Measurements from ENCODE around the gene NCCRP1.
A peak's percentile ranks its signal among the peaks of the same experiment; 100 is the strongest.

Gene NCCRP1

DNA sequence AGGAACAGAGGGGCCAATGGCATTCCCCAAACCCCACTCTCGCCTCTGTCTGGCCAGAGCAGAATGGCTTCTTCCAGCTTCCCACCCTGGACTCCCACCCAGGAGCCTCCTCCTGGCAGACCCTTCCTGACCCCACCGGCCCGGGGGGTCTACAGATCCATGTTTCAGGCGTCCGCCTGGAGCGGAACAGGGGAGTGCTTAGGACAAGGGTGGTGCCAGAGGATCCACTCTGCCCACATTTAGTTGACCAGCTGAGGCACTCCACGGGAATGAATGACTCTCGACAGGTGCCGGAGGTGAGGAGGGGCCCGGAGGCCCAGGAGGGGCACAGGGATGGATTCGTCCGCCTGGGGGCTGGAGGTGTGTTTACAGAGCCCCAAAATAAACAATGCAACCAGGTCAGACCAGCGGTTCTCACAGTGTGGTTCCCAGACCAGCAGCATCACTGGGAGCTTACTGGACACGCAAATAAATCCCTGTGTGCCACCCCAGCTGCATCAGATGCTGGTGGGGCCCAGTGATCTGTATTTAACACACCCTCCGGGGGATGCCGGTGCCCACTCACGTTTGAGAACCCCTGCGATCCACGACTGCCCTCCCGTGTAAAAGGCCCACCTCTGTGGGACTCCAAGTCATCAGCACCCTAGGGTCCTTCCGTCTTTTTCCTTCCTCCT lies 15.1 kb upstream of the NCCRP1 start:
- DNase-seq: no peak

DNA sequence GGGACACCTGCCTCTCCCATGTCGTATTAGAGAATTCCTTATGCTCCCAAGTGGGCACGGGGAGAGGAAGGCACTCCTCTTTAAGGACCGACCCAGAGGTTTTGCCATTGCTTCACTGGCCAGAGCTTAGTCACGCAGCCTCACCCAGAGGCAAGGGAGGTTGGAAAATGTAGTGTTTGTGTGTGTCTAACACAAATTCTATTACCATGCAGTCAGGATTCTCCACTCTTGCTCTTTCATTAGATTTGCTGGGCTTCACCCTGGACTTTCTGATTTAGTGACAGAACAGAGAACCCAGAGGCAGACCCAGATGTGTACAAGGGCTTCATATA lies 14.6 kb upstream of the NCCRP1 start:
- DNase-seq: no peak

DNA sequence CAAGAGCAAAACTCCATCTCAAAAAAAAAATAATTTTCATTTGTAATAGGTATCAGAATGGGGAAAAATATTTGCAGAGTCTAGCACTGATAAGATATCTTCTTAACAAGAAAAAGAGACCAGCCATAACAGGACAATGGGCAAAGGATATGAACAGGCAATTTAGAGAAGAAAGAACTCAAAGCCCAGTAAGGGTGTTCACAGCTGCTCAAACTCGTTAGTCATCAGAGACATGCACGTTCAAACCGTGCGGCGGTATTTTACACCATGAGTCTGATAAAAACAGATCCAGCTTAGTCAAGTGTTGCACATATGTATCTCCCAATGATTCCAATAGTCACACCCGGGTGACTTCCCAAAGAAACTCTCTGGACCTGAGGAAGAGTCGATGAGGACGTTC lies 13.7 kb upstream of the NCCRP1 start:
- DNase-seq: no peak

GRCh38 chr19:39186391-39186790 lies 10.4 kb upstream of the NCCRP1 start:
- DNase-seq: no peak

- DNase-seq: no peak
Measured at GRCh38 chr19:39187552-39187943, 9.2 kb upstream of the NCCRP1 start.

- no peak for DNase-seq
Measured at GRCh38 chr19:39188960-39189359, 7.8 kb upstream of the NCCRP1 start.

- no peak for DNase-seq
Measured at GRCh38 chr19:39190768-39191167, 6.0 kb upstream of the NCCRP1 start.

DNA sequence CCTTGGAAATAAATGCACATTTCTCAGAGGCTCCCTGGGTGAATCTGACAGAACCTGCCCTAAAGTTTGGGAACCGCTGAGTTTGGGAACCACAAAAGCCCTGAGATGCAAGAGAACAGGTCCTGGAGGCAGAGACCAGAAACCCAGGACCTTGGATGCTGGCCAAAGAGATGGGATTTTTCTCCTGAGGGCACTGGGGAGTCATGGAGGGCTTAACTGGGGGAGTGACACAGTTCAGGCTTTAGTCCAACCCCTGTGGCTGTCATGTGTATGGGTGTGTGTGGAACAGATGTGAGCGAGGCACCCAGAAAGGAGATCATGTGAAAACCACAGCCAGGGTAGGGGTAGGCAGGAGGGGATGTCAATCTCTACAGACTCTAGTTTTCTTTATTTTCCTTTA lies 3.9 kb upstream of the NCCRP1 start:
- DNase-seq: no peak

GRCh38 chr19:39193803-39194202 lies 3.0 kb upstream of the NCCRP1 start:
- DNase-seq: no peak

GRCh38 chr19:39194832-39195542 lies 1.8 kb upstream of the NCCRP1 start:
- DNase-seq: no peak

GRCh38 chr19:39195755-39196154 lies 1.0 kb upstream of the NCCRP1 start:
- no peak for DNase-seq

- no peak for DNase-seq
Measured at GRCh38 chr19:39196320-39196719, 444 bp upstream of the NCCRP1 start.

GRCh38 chr19:39197808-39198207 lies 1.0 kb downstream of the NCCRP1 start:
- no peak for DNase-seq

- no peak for DNase-seq
Measured at GRCh38 chr19:39199025-39199424, 2.3 kb downstream of the NCCRP1 start.

DNA sequence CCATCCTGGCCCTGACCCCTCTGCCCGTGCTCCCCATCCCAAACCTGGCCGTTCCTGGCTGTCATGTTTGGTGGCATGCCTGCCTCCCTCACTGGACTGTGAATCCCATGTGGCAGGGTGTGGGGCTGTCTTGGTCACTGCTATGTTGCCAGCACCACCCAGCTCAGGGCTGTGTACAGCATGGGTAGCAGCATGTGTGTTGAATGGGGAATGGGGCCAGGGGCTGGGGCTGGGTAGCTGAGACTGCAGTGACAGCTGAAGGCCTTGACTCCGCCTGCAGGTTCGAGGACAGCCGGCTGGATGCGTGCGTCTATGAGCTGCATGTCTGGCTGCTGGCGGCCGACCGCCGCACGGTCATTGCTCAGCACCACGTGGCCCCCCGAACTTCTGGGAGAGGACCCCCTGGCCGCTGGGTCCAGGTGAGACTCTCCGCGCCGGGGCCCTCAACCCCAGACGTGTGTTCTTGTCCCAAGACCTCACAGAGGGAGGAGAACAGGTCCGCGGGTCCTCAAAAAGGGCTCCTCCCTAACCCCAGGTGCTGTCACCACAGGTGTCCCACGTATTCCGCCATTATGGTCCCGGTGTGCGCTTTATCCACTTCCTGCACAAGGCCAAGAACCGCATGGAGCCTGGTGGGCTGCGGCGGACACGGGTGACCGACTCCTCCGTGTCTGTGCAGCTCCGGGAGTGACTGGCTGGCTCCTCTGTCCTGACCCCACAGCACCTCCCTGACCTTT lies 3.5 kb downstream of the NCCRP1 start:
- no peak for DNase-seq

DNA sequence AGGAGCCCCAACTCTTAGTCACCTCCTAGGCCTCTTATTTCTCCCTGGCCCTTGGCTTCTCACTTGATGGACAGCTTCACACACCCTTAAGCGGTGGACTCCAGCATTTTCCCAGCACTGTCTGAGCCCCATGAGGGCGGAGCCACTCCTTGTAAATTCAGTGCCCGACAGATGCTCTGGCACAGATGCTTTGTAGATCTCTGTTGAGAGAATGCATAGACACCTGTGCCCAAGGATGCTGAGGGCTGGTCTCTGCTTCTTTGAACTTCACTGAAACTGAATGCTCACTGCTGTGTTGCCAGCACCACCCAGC lies 4.0 kb downstream of the NCCRP1 start:
- DNase-seq: no peak

DNA sequence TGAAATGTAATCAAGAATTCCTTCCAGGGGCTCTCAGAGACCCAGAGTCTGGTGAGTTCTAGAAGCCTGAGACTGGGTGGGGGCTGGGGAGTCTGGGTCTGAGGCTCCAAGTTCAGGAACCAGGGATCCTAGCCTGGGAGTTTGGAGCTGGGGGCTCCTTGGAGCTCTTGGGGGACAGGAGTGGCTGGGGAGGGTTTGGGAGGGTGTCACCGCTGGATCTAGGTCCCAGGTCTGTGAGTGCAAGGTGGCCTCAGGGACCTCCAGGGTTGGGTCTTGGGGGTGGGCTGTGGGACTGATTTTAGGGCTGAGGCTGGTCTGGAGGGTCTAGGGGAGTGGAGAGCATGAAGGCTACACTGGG lies 6.2 kb downstream of the NCCRP1 start:
- no peak for DNase-seq

DNA sequence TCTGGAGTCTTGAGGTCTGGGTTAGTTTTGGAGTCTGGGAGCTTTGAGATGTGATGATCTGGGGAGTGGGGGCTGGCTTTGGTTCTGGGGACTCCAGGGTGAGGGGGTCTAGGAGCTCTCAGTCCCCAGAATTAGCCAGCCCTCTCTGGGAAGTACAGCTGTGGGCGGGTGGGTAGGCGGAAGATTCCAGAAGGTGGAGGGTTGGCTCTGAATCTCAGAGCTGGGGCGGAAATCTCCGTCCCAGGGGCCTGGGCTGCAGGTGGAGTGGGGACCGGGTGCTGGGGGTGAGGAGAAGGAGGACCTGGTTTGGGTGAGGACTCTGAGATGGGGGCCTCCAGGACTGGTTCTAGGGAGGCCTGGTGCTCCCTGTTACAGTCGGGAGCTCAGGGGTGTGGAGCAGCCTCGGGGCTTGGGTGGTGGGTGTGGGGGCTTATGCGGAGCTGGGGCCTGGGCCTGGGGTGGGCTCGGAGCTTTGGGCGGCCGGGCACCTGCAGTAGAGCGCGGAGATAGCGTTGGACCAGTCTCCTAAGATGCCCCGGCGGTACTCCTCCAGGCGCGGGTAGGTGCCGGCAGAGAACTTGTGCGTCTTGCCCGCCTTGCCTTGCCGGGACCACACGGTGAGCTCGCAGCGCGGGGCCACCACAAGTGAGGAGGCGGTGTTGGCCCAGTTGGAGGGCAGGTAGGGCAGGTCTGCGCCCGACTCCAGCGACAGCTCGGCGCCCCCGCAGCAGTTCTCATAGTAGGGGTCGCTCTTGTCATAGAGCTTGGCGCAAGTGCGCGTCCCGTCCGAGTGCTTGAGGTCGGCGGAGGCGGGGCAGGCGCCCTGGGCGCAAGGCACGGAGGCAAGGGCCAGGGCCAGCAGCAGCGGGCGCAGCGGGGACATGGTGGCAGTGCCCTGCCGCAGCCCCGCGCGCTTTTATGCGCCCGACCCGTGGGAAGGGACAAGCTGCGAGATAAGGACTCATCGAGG lies 6.9 kb downstream of the NCCRP1 start, which contains the start of gene SYCN:
TSS of gene SYCN (minus strand) at position 892 of the 970 bp plus-strand sequence. CDS start at position 883, 9 bp downstream.
- DNase-seq: peak; percentile 12

GRCh38 chr19:39205449-39205764 lies 8.6 kb downstream of the NCCRP1 start:
- DNase-seq: no peak

GRCh38 chr19:39206122-39206521 lies 9.4 kb downstream of the NCCRP1 start:
- DNase-seq: no peak

GRCh38 chr19:39207293-39207836 lies 10.6 kb downstream of the NCCRP1 start:
- DNase-seq: no peak

- no peak for DNase-seq
Measured at GRCh38 chr19:39208175-39208795, 11.5 kb downstream of the NCCRP1 start.

DNA sequence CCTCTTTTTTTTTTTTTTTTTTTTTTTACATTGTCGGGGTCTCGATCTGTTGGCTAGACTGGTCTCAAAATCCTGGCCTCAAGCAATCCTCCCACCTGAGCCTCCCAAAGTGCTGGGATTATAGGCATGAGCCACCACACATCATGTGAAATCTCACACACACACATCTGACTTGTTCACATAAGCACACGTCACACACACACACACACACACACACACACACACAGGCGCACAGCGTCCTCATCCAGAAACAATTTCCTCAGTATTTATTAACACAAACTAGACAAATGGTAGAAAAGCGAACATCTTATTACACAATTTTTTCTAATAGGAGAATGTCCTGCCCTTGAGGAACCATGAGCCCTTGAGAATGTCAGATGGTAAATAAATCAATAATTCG lies 12.4 kb downstream of the NCCRP1 start:
- DNase-seq: no peak
